Measurements from ENCODE around the gene STRADA.

The STRADA gene

GRCh38 chr17:63718988-63719387 is 22.6 kb downstream of the STRADA start:
- TF ChIP-seq CREB5 (CRISPR knock-in tag; IDR thresholded peaks at IDR 0.05; ENCODE audit: low read depth) (no peak), BACH2 (CRISPR knock-in tag; IDR thresholded peaks at IDR 0.05; ENCODE audit: borderline replicate concordance) (no peak), ESRRG (CRISPR knock-in tag; IDR thresholded peaks at IDR 0.05) (no peak), CSDC2 (CRISPR knock-in tag; IDR thresholded peaks at IDR 0.05) (no peak)
- TF ChIP-seq, protein P1, sequence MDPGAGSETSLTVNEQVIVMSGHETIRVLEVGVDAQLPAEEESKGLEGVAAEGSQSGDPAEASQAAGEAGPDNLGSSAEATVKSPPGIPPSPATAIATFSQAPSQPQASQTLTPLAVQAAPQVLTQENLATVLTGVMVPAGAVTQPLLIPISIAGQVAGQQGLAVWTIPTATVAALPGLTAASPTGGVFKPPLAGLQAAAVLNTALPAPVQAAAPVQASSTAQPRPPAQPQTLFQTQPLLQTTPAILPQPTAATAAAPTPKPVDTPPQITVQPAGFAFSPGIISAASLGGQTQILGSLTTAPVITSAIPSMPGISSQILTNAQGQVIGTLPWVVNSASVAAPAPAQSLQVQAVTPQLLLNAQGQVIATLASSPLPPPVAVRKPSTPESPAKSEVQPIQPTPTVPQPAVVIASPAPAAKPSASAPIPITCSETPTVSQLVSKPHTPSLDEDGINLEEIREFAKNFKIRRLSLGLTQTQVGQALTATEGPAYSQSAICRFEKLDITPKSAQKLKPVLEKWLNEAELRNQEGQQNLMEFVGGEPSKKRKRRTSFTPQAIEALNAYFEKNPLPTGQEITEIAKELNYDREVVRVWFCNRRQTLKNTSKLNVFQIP (CRISPR knock-in tag; IDR thresholded peaks at IDR 0.05; ENCODE audit: borderline replicate concordance, low read depth) = no peak
- no peak for ATAC-seq

GRCh38 chr17:63716426-63716825 is 25.2 kb downstream of the STRADA start:
- ATAC-seq = no peak
- TF ChIP-seq CSRNP3 (CRISPR knock-in tag; IDR thresholded peaks at IDR 0.05) (no peak), ZNF565 (CRISPR knock-in tag; conservative IDR thresholded peaks at IDR 0.05; ENCODE audit: low read depth) (no peak), PPARA (CRISPR knock-in tag; IDR thresholded peaks at IDR 0.05; ENCODE audit: borderline replicate concordance) (no peak), ZNF70 (CRISPR knock-in tag; IDR thresholded peaks at IDR 0.05) (no peak), ZFP30 (CRISPR knock-in tag; IDR thresholded peaks at IDR 0.05) (no peak), CREB5 (CRISPR knock-in tag; IDR thresholded peaks at IDR 0.05; ENCODE audit: low read depth) (no peak), ISL1 (CRISPR knock-in tag; IDR thresholded peaks at IDR 0.05) (no peak), ZFP3 (CRISPR knock-in tag; IDR thresholded peaks at IDR 0.05) (no peak), SNAI2 (CRISPR knock-in tag; IDR thresholded peaks at IDR 0.05) (no peak), CSDC2 (CRISPR knock-in tag; IDR thresholded peaks at IDR 0.05) (no peak), ESRRG (CRISPR knock-in tag; IDR thresholded peaks at IDR 0.05) (no peak), OSR1 (CRISPR knock-in tag; IDR thresholded peaks at IDR 0.05) (no peak), TOX (CRISPR knock-in tag; IDR thresholded peaks at IDR 0.05; ENCODE audit: borderline replicate concordance) (no peak), ARNTL (CRISPR knock-in tag; IDR thresholded peaks at IDR 0.05; ENCODE audit: borderline replicate concordance, low read depth) (no peak), BACH2 (CRISPR knock-in tag; IDR thresholded peaks at IDR 0.05; ENCODE audit: borderline replicate concordance) (no peak), ZNF8 (CRISPR knock-in tag; IDR thresholded peaks at IDR 0.05) (no peak), PATZ1 (CRISPR knock-in tag; IDR thresholded peaks at IDR 0.05; ENCODE audit: borderline replicate concordance) (no peak), TCF4 (CRISPR knock-in tag; IDR thresholded peaks at IDR 0.05; ENCODE audit: borderline replicate concordance) (no peak)
- TF ChIP-seq, protein P1 (CRISPR knock-in tag; IDR thresholded peaks at IDR 0.05; ENCODE audit: borderline replicate concordance, low read depth) = no peak
- TF ChIP-seq, protein P2, sequence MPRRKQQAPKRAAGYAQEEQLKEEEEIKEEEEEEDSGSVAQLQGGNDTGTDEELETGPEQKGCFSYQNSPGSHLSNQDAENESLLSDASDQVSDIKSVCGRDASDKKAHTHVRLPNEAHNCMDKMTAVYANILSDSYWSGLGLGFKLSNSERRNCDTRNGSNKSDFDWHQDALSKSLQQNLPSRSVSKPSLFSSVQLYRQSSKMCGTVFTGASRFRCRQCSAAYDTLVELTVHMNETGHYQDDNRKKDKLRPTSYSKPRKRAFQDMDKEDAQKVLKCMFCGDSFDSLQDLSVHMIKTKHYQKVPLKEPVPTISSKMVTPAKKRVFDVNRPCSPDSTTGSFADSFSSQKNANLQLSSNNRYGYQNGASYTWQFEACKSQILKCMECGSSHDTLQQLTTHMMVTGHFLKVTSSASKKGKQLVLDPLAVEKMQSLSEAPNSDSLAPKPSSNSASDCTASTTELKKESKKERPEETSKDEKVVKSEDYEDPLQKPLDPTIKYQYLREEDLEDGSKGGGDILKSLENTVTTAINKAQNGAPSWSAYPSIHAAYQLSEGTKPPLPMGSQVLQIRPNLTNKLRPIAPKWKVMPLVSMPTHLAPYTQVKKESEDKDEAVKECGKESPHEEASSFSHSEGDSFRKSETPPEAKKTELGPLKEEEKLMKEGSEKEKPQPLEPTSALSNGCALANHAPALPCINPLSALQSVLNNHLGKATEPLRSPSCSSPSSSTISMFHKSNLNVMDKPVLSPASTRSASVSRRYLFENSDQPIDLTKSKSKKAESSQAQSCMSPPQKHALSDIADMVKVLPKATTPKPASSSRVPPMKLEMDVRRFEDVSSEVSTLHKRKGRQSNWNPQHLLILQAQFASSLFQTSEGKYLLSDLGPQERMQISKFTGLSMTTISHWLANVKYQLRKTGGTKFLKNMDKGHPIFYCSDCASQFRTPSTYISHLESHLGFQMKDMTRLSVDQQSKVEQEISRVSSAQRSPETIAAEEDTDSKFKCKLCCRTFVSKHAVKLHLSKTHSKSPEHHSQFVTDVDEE (CRISPR knock-in tag; IDR thresholded peaks at IDR 0.05) = no peak

All from SK-N-SH treated with all-trans-retinoic acid at 6 μM for 48 hours (cell line).